Colonic mucosa (tissue), 4 donors: Measurements from ENCODE around the gene DLL4. TPM values are rescaled to one million over a fixed set of nuclear protein-coding genes. Genes with fewer than 3 reads are reported as not detected.

ENCODE experiments used
- DNase-seq: peaks from one replicate; pipeline ENCODE4 v3.0.0-alpha.2; 2020
- H3K27ac ChIP-seq: fragments of 200-600 bp; one replicate; pipeline ENCODE4 v1.8.0; 2021
- H3K27me3 ChIP-seq: fragments of 200-600 bp; one replicate; pipeline ENCODE4 v1.8.0; 2021
- H3K36me3 ChIP-seq: fragments of 200-600 bp; one replicate; pipeline ENCODE4 v1.8.0; 2021
- H3K4me1 ChIP-seq: fragments of 200-600 bp; one replicate; pipeline ENCODE4 v1.8.0; 2021; ENCODE audit warnings: mild to moderate bottlenecking
- H3K4me3 ChIP-seq: fragments of 200-600 bp; one replicate; pipeline ENCODE4 v1.8.0; 2021
- H3K9ac ChIP-seq, 2 donors: one replicate each; pipeline ENCODE4 v1.7.0; 2013; ENCODE audit warnings: control low read depth in 2 of 2, low read depth in 2 of 2, low read length in 2 of 2
- H3K9me3 ChIP-seq: fragments of 200-600 bp; one replicate; pipeline ENCODE4 v1.8.0; 2021
- intact Hi-C: fragments of 100-400 bp; cut with DNase I; formaldehyde crosslinking; loops from one replicate; pipeline ENCODE4 v1.14.1; 2022
- total RNA-seq, 2 donors: library from RNA; stranded (reverse); fragmentation: NEBNext Ultra II Directional in 1 of 2; extraction: Animal tissue kit (Norgen Biotek cat#: 25700) in 1 of 2; gene quantifications; one replicate each; pipeline ENCODE4 v1.2.1, GENCODE V29; 2021
- TF ChIP-seq, protein P1 (sequence below): fragments of 200-600 bp; IDR thresholded peaks from one replicate; pipeline ENCODE4 v1.8.0; 2022; ENCODE audit warnings: antibody characterized with exemption, mild to moderate bottlenecking
- donor health status: healthy.
- donor health status: DM: no; HTN: no; CAD: no.
- donor health status: DM: no; HTN: no; CAD: no.

The DLL4 gene
- total RNA-seq, 2 donors from 2014 or later = 18.5 to 21.6 TPM

DNA sequence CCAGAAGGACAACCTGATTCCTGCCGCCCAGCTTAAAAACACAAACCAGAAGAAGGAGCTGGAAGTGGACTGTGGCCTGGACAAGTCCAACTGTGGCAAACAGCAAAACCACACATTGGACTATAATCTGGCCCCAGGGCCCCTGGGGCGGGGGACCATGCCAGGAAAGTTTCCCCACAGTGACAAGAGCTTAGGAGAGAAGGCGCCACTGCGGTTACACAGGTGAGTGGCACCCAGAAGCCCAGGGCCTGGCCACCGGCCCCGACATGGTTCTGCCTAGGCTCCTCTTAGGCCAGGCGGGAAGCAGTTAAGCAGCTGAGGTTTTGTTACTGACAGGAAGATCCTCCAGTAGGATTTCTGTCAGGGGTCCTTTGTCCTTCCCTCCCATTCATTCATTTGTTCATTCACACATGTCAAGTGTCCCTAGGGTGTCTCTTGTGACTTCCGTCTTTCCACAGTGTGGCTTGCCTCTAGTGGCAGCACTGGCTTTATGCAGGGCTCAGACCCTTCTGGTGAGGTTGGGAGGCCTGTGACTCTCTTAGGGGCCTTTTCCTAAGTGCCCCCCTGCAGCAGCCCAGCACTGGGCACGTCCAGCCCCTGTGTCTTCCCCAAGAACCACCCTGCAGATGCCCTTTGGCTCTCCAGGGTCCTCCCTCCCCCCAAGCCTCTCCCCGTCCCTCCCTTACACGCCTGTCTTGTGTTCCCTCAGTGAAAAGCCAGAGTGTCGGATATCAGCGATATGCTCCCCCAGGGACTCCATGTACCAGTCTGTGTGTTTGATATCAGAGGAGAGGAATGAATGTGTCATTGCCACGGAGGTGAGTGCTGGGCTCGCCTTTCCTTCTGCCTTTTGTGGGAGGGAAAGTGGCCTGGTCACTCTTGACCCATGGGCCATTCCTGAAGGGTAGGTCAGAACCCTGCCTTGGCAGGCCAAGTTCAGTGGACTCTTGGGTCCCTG lies 7.8 kb downstream of the DLL4 start:
- intact Hi-C loops = no loop called here
- Histone ChIP-seq H3K9me3 (no peaks in the 10 kb centered on the region), H3K36me3 (peaks cover 13% of the 10 kb centered on the region), H3K27me3 (no peaks in the 10 kb centered on the region), H3K27ac (no peak overlapping the region), H3K9ac (no peak overlapping the region), H3K4me3 (no peak overlapping the region), H3K4me1 (no peaks in the 10 kb centered on the region)
- DNase-seq = no peak
- TF ChIP-seq, protein P1, sequence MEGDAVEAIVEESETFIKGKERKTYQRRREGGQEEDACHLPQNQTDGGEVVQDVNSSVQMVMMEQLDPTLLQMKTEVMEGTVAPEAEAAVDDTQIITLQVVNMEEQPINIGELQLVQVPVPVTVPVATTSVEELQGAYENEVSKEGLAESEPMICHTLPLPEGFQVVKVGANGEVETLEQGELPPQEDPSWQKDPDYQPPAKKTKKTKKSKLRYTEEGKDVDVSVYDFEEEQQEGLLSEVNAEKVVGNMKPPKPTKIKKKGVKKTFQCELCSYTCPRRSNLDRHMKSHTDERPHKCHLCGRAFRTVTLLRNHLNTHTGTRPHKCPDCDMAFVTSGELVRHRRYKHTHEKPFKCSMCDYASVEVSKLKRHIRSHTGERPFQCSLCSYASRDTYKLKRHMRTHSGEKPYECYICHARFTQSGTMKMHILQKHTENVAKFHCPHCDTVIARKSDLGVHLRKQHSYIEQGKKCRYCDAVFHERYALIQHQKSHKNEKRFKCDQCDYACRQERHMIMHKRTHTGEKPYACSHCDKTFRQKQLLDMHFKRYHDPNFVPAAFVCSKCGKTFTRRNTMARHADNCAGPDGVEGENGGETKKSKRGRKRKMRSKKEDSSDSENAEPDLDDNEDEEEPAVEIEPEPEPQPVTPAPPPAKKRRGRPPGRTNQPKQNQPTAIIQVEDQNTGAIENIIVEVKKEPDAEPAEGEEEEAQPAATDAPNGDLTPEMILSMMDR = no peak

DNA sequence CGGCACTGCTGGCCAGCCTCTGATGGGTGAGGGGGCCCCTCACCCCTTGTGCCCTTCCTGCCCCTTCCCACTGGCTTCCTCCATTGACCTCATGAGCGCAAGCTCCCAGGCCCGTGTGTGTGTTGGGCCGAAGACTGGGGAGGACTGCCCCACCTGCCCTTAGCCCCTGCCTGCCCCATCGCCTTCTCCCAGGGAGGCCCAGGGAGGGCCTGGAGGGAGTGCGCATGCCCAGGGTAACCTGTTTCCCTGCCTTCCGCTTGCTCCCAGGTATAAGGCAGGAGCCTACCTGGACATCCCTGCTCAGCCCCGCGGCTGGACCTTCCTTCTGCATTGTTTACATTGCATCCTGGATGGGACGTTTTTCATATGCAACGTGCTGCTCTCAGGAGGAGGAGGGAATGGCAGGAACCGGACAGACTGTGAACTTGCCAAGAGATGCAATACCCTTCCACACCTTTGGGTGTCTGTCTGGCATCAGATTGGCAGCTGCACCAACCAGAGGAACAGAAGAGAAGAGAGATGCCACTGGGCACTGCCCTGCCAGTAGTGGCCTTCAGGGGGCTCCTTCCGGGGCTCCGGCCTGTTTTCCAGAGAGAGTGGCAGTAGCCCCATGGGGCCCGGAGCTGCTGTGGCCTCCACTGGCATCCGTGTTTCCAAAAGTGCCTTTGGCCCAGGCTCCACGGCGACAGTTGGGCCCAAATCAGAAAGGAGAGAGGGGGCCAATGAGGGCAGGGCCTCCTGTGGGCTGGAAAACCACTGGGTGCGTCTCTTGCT lies 8.8 kb downstream of the DLL4 start:
- H3K9me3 ChIP-seq = no peaks in the 10 kb centered on the region
- H3K4me3 ChIP-seq = no peak overlapping the region
- H3K27me3 ChIP-seq = no peaks in the 10 kb centered on the region
- TF ChIP-seq, protein P1 = no peak
- DNase-seq = no peak
- peaks cover 13% of the 10 kb centered on the region for H3K36me3 ChIP-seq
- H3K27ac ChIP-seq = no peak overlapping the region
- no peaks in the 10 kb centered on the region for H3K4me1 ChIP-seq
- peak overlapping the region in 1 of 2 donors; percentile 15 for H3K9ac ChIP-seq
- intact Hi-C loops = no loop called here

DNA sequence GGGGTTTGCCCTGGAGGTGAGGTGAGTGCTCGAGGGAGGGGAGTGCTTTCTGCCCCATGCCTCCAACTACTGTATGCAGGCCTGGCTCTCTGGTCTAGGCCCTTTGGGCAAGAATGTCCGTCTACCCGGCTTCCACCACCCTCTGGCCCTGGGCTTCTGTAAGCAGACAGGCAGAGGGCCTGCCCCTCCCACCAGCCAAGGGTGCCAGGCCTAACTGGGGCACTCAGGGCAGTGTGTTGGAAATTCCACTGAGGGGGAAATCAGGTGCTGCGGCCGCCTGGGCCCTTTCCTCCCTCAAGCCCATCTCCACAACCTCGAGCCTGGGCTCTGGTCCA lies 9.4 kb downstream of the DLL4 start:
- Histone ChIP-seq H3K4me1 (no peaks in the 10 kb centered on the region), H3K27me3 (no peaks in the 10 kb centered on the region), H3K9me3 (no peaks in the 10 kb centered on the region), H3K9ac (no peak overlapping the region), H3K36me3 (peaks cover 13% of the 10 kb centered on the region), H3K27ac (no peak overlapping the region), H3K4me3 (no peak overlapping the region)
- DNase-seq = no peak
- intact Hi-C loops = no loop called here
- TF ChIP-seq, protein P1 = no peak

DNA sequence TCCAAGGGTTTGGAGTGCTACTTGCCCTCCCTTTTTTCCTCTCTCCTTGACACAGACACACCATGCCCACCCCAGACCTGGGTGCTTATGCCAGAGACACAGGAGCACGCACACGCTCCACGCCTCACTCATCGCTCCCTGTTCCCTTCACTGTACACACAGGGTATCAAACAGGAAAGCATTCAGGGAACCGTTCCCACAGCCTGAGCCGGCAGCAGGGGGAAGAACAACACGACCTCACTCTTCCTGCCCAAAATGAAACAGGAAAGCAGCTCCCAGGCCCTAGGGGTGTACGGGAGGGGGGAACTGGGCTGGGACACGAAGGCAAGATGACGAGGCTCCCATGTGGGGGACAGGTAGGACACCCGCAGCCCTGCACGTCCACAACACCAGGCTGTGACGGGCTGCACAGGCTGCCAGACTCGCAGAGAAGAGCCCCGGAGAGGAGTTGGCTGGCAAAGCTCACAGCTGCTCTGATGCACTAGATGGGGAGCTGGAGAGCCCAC lies 11.2 kb downstream of the DLL4 start:
- H3K4me3 ChIP-seq = no peak overlapping the region

DNA sequence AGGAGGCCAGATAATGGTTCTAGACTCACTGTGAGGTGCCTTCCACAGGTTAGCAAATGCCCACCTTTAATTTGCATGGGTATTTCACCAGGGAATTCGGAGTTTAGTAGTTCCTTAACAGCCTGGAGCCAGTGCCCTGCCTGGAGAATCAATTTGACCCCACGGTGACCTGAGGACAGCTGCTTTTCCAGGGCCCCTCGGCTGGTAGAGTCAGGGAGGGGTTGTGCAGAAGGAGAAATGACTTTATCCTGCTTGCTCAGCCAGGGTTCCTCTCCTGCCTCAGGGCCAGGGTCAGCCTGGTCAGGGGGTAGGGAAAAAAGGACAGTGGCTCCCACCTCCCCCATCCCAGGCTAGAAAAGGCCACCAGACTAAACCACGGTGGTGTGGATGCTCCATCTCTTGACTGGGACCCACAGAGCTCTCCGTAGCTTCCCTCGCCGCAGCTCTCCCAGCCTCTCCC lies 12.0 kb downstream of the DLL4 start:
- DNase-seq = no peak
- H3K27ac ChIP-seq = peak overlapping the region; percentile 77
- H3K27me3 ChIP-seq = no peaks in the 10 kb centered on the region
- TF ChIP-seq, protein P1 = no peak
- intact Hi-C loops = loop anchor here (5.0 kb wide), 2 partner anchors 34 to 71 kb away; no protein-coding TSS in a partner anchor
- H3K4me1 ChIP-seq = no peaks in the 10 kb centered on the region
- peaks cover 2% of the 10 kb centered on the region for H3K36me3 ChIP-seq
- peak overlapping the region; percentile 79 to 85 for H3K9ac ChIP-seq
- peak overlapping the region; percentile 53 for H3K4me3 ChIP-seq
- H3K9me3 ChIP-seq = no peaks in the 10 kb centered on the region

More for the DNA sequence above, 11.2 kb downstream of the DLL4 start:
- DNase-seq = no peak
- no peaks in the 10 kb centered on the region for H3K4me1 ChIP-seq
- no peaks in the 10 kb centered on the region for H3K9me3 ChIP-seq
- TF ChIP-seq, protein P1 = no peak
- peak overlapping the region; percentile 77 for H3K27ac ChIP-seq
- peaks cover 9% of the 10 kb centered on the region for H3K36me3 ChIP-seq
- no peaks in the 10 kb centered on the region for H3K27me3 ChIP-seq
- intact Hi-C loops = loop anchor here (5.0 kb wide), 2 partner anchors 33 to 72 kb away; no protein-coding TSS in a partner anchor
- H3K9ac ChIP-seq = peak overlapping the region; percentile 7 to 79
